ENCODE measurements around the gene NDUFA8. TPM values are rescaled to one million over a fixed set of nuclear protein-coding genes. Genes with fewer than 3 reads are reported as not detected.

Gene NDUFA8
- total and polyA plus RNA-seq, 2 of the 4 experiments (the other 2 are of a cell fraction), result 45.2 to 98.1 TPM

GRCh38 chr9:122186777-122187470 is 27.3 kb upstream of the NDUFA8 start:
- Histone ChIP-seq H3K9me1 (ENCODE audit: insufficient read depth, low read length) (peaks cover 3% of the 10 kb centered on the region; the same call in 1 of the 2 replicates), H3K14ac (replicated peaks; ENCODE audit: low read depth, low read length) (no peak overlapping the region), H3K36me3 (ENCODE audit: control insufficient read depth, insufficient read depth, low read length) (no peaks in the 10 kb centered on the region), H3K4me2 (ENCODE audit: low read depth, low read length) (no peak overlapping the region), H3K4ac (ENCODE audit: low read depth, low read length) (no peak overlapping the region), H3K27ac (ENCODE audit: insufficient read depth, low read length) (no peak overlapping the region), H3K18ac (ENCODE audit: low read depth, low read length) (no peak overlapping the region), H2AK9ac (replicated peaks; ENCODE audit: low read depth, low read length, poor library complexity) (no peak overlapping the region), H3K27me3 (ENCODE audit: control insufficient read depth, insufficient read depth, low read length) (peaks cover 35% of the 10 kb centered on the region), H2BK120ac (ENCODE audit: low read depth, low read length) (no peak overlapping the region), H4K5ac (ENCODE audit: low read depth, low read length) (no peak overlapping the region), H3K56ac (ENCODE audit: extremely low read depth, insufficient read depth, low read length) (no peak overlapping the region), H2BK15ac (ENCODE audit: low read depth, low read length) (no peak overlapping the region), H3K23ac (ENCODE audit: low read depth, low read length) (no peak overlapping the region), H2BK5ac (ENCODE audit: low read depth, low read length, poor library complexity, severe bottlenecking) (no peak overlapping the region), H3K4me3 (ENCODE audit: insufficient read depth, low read depth, low read length) (no peak overlapping the region), H2AK5ac (ENCODE audit: low read depth, low read length) (no peak overlapping the region), H2AFZ (replicated peaks; ENCODE audit: low read length, poor library complexity) (no peak overlapping the region), H4K20me1 (ENCODE audit: insufficient read depth, low read length) (no peaks in the 10 kb centered on the region), H3K9ac (ENCODE audit: low read depth, low read length) (no peak overlapping the region), H4K8ac (ENCODE audit: low read depth in 2 of 2, low read length in 2 of 2) (no peak overlapping the region), H4K91ac (ENCODE audit: insufficient read depth, low read depth, low read length) (no peak overlapping the region), H3K79me1 (ENCODE audit: low read depth in 1 of 2, low read length in 2 of 2) (no peaks in the 10 kb centered on the region), H2BK20ac (ENCODE audit: low read depth, low read length) (no peak overlapping the region), H3K4me1 (ENCODE audit: control insufficient read depth, insufficient read depth, low read length) (no peaks in the 10 kb centered on the region), H3K9me3 (ENCODE audit: control insufficient read depth, insufficient read depth, low read length) (no peaks in the 10 kb centered on the region)
- in situ Hi-C loops (cut with MboI; ENCODE audit: low sequenced_read_pairs), result no loop called here
- dilution Hi-C loops (cut with HindIII; ENCODE audit: low sequenced_read_pairs, unreplicated experiment), result no loop called here
- WGBS, 2 experiments (ENCODE audit: extremely low coverage in 2 of 2, insufficient read length in 1 of 2), result no CpG with 5 or more reads among the region's 8 CpGs
- CTCF ChIA-PET, result no interaction called here
- BruUV-seq (replicated peaks), result no TSS peak
- DNase-seq (no peak), ATAC-seq (ENCODE audit: low read depth) (no peak)
- TF ChIP-seq CEBPB (IDR thresholded peaks at IDR 0.05; ENCODE audit: low read depth, low read length) (no peak), CTCF (conservative IDR thresholded peaks at IDR 0.05; ENCODE audit: low read depth, low read length) (no peak), POLR2A (IDR thresholded peaks at IDR 0.05; ENCODE audit: low read depth, low read length) (no peak), RFX5 (IDR thresholded peaks at IDR 0.05; ENCODE audit: low read depth, low read length) (no peak), USF2 (IDR thresholded peaks at IDR 0.05; ENCODE audit: low read depth, low read length) (no peak), SMC3 (IDR thresholded peaks at IDR 0.05; ENCODE audit: low read depth, low read length) (no peak), BHLHE40 (IDR thresholded peaks at IDR 0.05; ENCODE audit: low read depth, low read length) (no peak), RCOR1 (IDR thresholded peaks at IDR 0.05; ENCODE audit: insufficient replicate concordance, low read length) (no peak), ELK1 (IDR thresholded peaks at IDR 0.05; ENCODE audit: borderline replicate concordance, low read depth, low read length) (no peak), CHD1 (IDR thresholded peaks at IDR 0.05; ENCODE audit: low read depth, low read length) (no peak), RAD21 (IDR thresholded peaks at IDR 0.05; ENCODE audit: low read length) (no peak), MAZ (IDR thresholded peaks at IDR 0.05; ENCODE audit: borderline replicate concordance, low read depth, low read length) (no peak), FOS (IDR thresholded peaks at IDR 0.05; ENCODE audit: low read depth, low read length) (no peak), MAFK (IDR thresholded peaks at IDR 0.05; ENCODE audit: low read depth, low read length) (no peak), NFE2L2 (IDR thresholded peaks at IDR 0.05; ENCODE audit: low read depth, low read length) (no peak), MXI1 (IDR thresholded peaks at IDR 0.05; ENCODE audit: borderline replicate concordance, low read depth, low read length) (no peak)
- POLR2A ChIA-PET (ENCODE audit: unreplicated experiment), result no interaction called here
- intact Hi-C loops (cut with micrococcal nuclease), result no loop called here

Data from IMR-90 (cell line).